GM12801 (cell line): ENCODE results near the gene CCL4L2.
"Not testable (repeated sequence)": the region's sequence is repeated elsewhere in the genome, so short reads cannot be mapped to it uniquely, and the experiment has no call there.

ENCODE experiments used
- TF ChIP-seq, protein P1 (sequence below): IDR thresholded peaks from one replicate; pipeline ENCODE4 v1.5.1; 2011; ENCODE audit warnings: control low read depth; ENCODE audit not compliant: insufficient read length; ENCODE audit errors: extremely low read depth

Gene CCL4L2

DNA sequence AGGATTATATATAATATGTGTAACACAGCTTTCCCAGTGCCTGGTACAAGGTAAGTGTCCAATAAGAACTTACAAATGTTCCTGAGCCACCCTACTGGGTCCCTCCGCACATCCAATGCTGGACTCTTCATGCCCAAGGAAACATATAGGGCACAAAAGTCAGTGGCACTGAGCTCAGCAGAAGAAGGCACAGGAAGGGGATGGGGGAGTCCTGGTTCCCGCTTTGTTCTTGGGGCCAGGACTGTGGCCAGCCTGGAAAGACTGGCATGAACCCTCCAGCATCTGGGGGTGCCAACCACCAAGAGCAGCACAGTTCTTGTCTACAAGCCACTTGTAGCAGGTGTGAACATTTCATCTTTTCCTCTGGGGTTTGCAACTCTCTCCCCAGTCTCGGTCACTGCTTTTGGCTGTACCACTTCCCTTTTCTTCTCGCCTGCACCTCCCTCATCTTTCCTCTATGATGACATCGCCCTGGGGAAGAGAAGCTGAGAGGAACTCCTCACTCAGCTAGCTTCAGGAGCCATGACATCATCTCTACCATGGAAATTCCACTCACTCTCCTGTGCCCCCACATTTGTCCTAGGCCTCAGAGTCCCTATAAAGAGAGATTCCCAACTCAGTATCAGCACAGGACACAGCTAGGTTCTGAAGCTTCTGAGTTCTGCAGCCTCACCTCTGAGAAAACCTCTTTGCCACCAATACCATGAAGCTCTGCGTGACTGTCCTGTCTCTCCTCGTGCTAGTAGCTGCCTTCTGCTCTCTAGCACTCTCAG is at the start of gene CCL4L2:
CCL4L2 (plus strand) TSS at position 625 of the 773 bp plus-strand sequence.
- TF ChIP-seq, protein P1, sequence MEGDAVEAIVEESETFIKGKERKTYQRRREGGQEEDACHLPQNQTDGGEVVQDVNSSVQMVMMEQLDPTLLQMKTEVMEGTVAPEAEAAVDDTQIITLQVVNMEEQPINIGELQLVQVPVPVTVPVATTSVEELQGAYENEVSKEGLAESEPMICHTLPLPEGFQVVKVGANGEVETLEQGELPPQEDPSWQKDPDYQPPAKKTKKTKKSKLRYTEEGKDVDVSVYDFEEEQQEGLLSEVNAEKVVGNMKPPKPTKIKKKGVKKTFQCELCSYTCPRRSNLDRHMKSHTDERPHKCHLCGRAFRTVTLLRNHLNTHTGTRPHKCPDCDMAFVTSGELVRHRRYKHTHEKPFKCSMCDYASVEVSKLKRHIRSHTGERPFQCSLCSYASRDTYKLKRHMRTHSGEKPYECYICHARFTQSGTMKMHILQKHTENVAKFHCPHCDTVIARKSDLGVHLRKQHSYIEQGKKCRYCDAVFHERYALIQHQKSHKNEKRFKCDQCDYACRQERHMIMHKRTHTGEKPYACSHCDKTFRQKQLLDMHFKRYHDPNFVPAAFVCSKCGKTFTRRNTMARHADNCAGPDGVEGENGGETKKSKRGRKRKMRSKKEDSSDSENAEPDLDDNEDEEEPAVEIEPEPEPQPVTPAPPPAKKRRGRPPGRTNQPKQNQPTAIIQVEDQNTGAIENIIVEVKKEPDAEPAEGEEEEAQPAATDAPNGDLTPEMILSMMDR = not testable (repeated sequence)

GRCh38 chr17:36176536-36176935 is 34.3 kb upstream of the CCL4L2 start, which contains the start of gene TBC1D3B:
Gene TBC1D3B, minus strand, starts transcription at chr17:36176636. Its CDS starts 1,586 bp downstream, at chr17:36175050.
- TF ChIP-seq, protein P1 = not testable (repeated sequence)

- TF ChIP-seq, protein P1 = no peak
These were observed 28.5 kb upstream of the CCL4L2 start for GRCh38 chr17:36182176-36183000.

DNA sequence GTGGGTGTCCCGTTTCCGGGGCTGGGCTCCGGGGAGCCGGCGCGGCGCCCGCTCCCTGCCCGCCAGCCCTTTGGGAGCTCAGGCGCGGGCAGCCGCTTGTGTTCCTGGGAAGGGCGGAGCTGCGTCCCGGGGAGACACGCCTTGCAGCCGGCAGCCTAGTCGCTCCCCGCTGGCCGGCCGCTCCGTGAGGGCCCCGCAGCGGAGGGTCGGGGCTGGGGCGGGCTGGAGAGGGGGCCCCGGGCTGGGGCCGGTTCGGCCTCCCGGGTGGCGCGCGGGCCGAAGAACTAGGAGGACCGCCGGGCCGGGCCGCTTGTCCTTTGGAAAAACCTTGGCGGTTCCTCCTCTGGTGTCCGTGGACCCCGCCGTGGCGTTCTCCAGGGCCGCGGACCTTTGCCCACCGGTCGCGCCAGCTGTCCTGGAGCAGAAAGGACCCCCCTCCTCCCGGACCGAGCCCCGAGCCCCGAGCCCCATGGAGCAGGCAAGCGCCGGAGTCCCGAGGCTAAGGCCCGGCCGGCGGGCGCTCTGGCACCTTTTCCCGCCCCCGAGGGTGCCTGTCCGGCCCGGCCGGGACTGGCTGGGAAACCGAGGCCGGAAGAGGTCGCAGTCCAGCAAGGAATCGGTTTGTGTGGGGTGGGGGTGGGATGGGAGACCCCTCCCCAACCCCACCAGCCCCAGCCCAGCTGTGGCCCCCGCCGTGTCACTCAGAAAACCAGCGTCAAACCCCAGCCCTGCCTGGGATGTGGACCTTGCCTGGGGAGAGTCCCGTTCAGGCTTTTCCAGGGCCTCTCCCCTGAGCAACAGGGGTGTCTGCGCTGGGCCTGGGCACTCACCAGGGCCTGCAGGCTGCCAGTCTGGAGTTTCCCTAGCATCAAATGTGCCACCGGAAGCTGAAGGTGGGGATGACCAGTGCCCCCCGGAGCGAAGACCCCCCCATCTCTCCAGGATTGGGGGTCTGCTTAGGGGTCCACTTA is 27.6 kb upstream of the CCL4L2 start:
- TF ChIP-seq, protein P1 = no peak

DNA sequence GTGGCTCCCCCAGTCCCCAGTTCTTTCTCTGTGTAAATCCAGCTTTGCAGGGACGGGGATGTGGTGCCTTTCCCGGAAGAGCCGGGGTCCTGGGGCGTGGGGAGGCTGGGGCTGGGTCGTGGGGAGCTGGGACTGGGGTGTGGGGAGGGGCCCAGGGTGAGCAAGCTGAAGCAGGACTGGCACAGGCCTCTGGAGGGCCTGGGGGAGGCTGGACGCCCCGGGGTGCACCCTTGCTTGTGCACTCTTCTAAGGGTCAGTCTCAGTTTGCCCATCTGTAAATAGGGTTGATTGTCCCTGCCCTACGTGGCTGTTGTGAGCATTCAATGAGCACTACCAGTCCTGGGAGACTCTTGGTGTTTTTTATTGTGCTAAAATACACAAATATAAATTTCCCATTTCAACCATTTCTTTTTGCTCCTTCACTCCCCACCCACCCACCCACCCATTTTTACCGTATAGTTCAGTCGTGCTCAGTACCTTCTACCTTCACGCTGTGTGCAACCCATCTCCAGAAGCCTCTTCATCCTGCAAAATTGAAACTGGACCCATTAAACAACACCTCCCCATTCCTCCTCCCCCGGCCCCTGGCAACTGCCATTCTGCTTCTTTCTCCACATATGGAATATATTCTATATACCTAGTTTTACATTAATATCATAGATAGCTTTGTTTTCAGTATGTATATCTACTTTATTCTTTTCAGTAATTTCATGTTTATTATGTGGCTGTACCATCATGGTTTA is 26.7 kb upstream of the CCL4L2 start:
- TF ChIP-seq, protein P1 = no peak

- TF ChIP-seq, protein P1 = no peak
These were observed 25.4 kb upstream of the CCL4L2 start for GRCh38 chr17:36185416-36185815.
